Subcutaneous abdominal adipose tissue (tissue), 5 donors: ENCODE data around the gene PREX1.

ENCODE experiments used
- H3K27ac ChIP-seq: one replicate; pipeline ENCODE4 v1.7.0; 2013; ENCODE audit warnings: low read depth, mild to moderate bottlenecking, inconsistent platforms, low read length, moderate library complexity
- H3K27me3 ChIP-seq, 5 donors: one replicate each; pipeline ENCODE4 v1.7.0; 2013; ENCODE audit warnings: low read length in 5 of 5, inconsistent platforms in 1 of 5; ENCODE audit not compliant: control insufficient read depth in 5 of 5, insufficient read depth in 4 of 5
- H3K36me3 ChIP-seq, 5 donors: one replicate each; pipeline ENCODE4 v1.7.0; 2013; ENCODE audit warnings: low read length in 5 of 5; ENCODE audit not compliant: control insufficient read depth in 5 of 5, insufficient read depth in 5 of 5
- H3K4me1 ChIP-seq, 5 donors: one replicate each; pipeline ENCODE4 v1.7.0; 2013; ENCODE audit warnings: low read length in 5 of 5, mild to moderate bottlenecking in 3 of 5, moderate library complexity in 1 of 5; ENCODE audit not compliant: control insufficient read depth in 5 of 5, insufficient read depth in 5 of 5
- H3K4me3 ChIP-seq, 5 donors: one replicate each; pipeline ENCODE4 v1.7.0; 2013; ENCODE audit warnings: low read length in 5 of 5, low read depth in 1 of 5
- H3K9ac ChIP-seq, 5 donors: one replicate each; pipeline ENCODE4 v1.7.0; 2013; ENCODE audit warnings: low read length in 5 of 5, mild to moderate bottlenecking in 4 of 5, moderate library complexity in 3 of 5
- H3K9me3 ChIP-seq, 5 donors: one replicate each; pipeline ENCODE4 v1.7.0; 2013; ENCODE audit warnings: low read length in 5 of 5; ENCODE audit not compliant: control insufficient read depth in 5 of 5
- donor health status: healthy.
- donor health status: healthy.
- donor health status: healthy.
- donor health status: healthy.
- donor health status: healthy.

PREX1 gene

GRCh38 chr20:48740712-48741111 lies 87.1 kb downstream of the PREX1 start:
- no peak overlapping the region for H3K9ac ChIP-seq
- peaks cover 0 to 18% (median 7%) of the 10 kb centered on the region in 5 donors for H3K4me1 ChIP-seq
- H3K27ac ChIP-seq = no peak overlapping the region

GRCh38 chr20:48740292-48740649 lies 87.5 kb downstream of the PREX1 start:
- peaks cover 0 to 23% (median 7%) of the 10 kb centered on the region in 5 donors for H3K4me1 ChIP-seq
- H3K9me3 ChIP-seq = no peaks in the 10 kb centered on the region
- H3K36me3 ChIP-seq = peaks cover 0 to 35% (median 2%) of the 10 kb centered on the region in 5 donors
- no peak overlapping the region for H3K27ac ChIP-seq
- H3K9ac ChIP-seq = no peak overlapping the region
- H3K27me3 ChIP-seq = peaks cover 0 to 22% (median 11%) of the 10 kb centered on the region in 5 donors
- H3K4me3 ChIP-seq = no peak overlapping the region

More at GRCh38 chr20:48740712-48741111, 87.1 kb downstream of the PREX1 start:
- Histone ChIP-seq H3K27me3 (peaks cover 0 to 22% (median 9%) of the 10 kb centered on the region in 5 donors), H3K36me3 (peaks cover 0 to 35% (median 2%) of the 10 kb centered on the region in 5 donors), H3K9me3 (no peaks in the 10 kb centered on the region), H3K4me3 (no peak overlapping the region)

- no peak overlapping the region for H3K27ac ChIP-seq
- H3K27me3 ChIP-seq = peaks cover 0 to 25% (median 17%) of the 10 kb centered on the region in 5 donors
- peaks cover 0 to 37% (median 2%) of the 10 kb centered on the region in 5 donors for H3K36me3 ChIP-seq
- no peak overlapping the region for H3K4me3 ChIP-seq
- H3K9me3 ChIP-seq = no peaks in the 10 kb centered on the region
- no peak overlapping the region for H3K9ac ChIP-seq
- peaks cover 1 to 29% (median 7%) of the 10 kb centered on the region in 5 donors for H3K4me1 ChIP-seq
These were observed 88.2 kb downstream of the PREX1 start for GRCh38 chr20:48739395-48740291.

- Histone ChIP-seq H3K27ac (no peak overlapping the region), H3K4me3 (no peak overlapping the region), H3K27me3 (peaks cover 0 to 27% (median 18%) of the 10 kb centered on the region in 5 donors), H3K4me1 (peaks cover 1 to 30% (median 7%) of the 10 kb centered on the region in 5 donors), H3K9ac (no peak overlapping the region), H3K36me3 (peaks cover 0 to 29% (median under 1%) of the 10 kb centered on the region in 5 donors), H3K9me3 (no peaks in the 10 kb centered on the region)
These were observed 89.1 kb downstream of the PREX1 start for GRCh38 chr20:48738399-48739304.

DNA sequence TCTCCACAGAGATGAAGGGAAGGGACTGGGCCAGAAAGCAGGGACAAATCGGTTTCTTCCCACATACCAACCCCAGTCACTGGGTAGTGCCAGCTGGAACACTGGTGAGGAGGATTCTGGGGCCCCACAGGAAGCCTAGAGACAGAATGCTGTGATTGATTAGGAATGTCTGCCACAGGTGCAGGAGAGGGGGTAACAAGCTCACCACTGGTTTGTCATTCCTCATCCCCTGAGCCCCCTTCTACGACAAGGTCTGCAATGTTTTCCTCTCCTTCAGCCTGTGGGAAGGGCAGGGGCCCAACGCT lies 89.8 kb downstream of the PREX1 start:
- Histone ChIP-seq H3K4me1 (peaks cover 1 to 30% (median 7%) of the 10 kb centered on the region in 5 donors), H3K9ac (no peak overlapping the region), H3K27me3 (peaks cover 0 to 29% (median 21%) of the 10 kb centered on the region in 5 donors), H3K4me3 (no peak overlapping the region), H3K27ac (no peak overlapping the region), H3K36me3 (peaks cover 0 to 23% (median 0%) of the 10 kb centered on the region in 5 donors), H3K9me3 (no peaks in the 10 kb centered on the region)

DNA sequence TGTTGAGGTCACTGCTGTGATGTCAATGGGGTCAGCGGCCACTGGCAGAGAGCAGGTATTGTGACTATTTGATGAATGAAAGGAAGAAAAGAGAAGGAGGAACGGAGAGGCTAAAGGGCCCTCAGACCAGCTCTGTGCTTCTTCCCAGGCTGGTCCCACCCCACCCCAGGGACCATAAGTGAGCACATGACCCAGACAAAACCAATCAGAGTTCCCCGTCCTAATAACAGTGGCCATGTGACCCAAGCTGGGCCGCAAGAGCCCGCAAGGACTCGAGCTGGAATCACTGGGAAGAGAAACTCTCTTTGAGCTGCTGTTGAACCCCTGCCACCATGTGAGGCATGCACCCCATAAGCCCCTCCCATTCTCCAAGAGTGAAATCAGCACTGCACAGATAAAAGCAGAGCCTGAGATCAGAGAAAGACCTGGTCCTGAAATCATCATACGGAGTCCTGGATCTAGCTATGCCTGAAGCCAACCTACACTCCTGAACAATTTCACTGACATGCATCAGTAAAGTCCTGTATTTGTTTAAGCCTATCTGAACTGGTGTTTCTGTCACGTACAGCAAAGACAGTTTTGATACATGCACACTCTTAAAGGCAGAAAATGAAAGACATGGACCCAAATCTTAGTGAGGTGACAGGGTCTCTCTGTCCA lies 90.2 kb downstream of the PREX1 start:
- H3K27me3 ChIP-seq = peaks cover 0 to 32% (median 17%) of the 10 kb centered on the region in 5 donors

GRCh38 chr20:48736636-48737035 lies 91.2 kb downstream of the PREX1 start:
- Histone ChIP-seq H3K9me3 (no peaks in the 10 kb centered on the region), H3K36me3 (peaks cover 0 to 12% (median 0%) of the 10 kb centered on the region in 5 donors), H3K27me3 (peaks cover 0 to 29% (median 14%) of the 10 kb centered on the region in 5 donors), H3K27ac (no peak overlapping the region), H3K4me3 (no peak overlapping the region), H3K9ac (no peak overlapping the region), H3K4me1 (peaks cover 1 to 39% (median 7%) of the 10 kb centered on the region in 5 donors)

More for the DNA sequence above, 90.2 kb downstream of the PREX1 start:
- Histone ChIP-seq H3K4me1 (peaks cover 1 to 31% (median 7%) of the 10 kb centered on the region in 5 donors), H3K36me3 (peaks cover 0 to 19% (median 0%) of the 10 kb centered on the region in 5 donors), H3K9me3 (no peaks in the 10 kb centered on the region), H3K4me3 (no peak overlapping the region), H3K27ac (no peak overlapping the region), H3K9ac (no peak overlapping the region)

GRCh38 chr20:48736231-48736630 lies 91.6 kb downstream of the PREX1 start:
- Histone ChIP-seq H3K36me3 (peaks cover 0 to 9% (median 0%) of the 10 kb centered on the region in 5 donors), H3K27me3 (peaks cover 0 to 27% (median 14%) of the 10 kb centered on the region in 5 donors), H3K9ac (no peak overlapping the region), H3K4me1 (peaks cover 1 to 39% (median 7%) of the 10 kb centered on the region in 5 donors), H3K4me3 (no peak overlapping the region), H3K9me3 (no peaks in the 10 kb centered on the region), H3K27ac (no peak overlapping the region)

DNA sequence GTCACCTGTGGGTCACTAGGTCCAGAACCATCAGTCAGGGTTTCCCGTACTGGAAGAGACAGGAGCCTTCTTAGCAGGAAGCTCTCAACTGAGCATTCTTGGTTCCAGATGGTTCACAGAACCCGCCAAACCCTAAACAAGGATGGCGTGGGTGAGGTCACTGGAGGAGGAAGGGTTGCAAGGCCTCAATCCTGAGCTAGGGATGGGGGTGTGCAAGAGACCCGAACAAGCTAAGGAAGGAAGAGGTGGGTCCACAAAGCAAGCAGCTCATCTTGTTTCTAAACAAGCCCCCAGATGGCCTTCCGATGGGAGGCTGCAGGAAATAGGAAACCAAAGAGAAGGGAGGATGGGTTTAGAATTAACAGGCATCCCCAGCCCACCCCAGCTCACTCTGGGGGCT lies 92.7 kb downstream of the PREX1 start:
- no peak overlapping the region for H3K4me3 ChIP-seq
- peaks cover 0 to 26% (median 14%) of the 10 kb centered on the region in 5 donors for H3K27me3 ChIP-seq
- H3K27ac ChIP-seq = no peak overlapping the region
- H3K36me3 ChIP-seq = peaks cover 0 to 9% (median 0%) of the 10 kb centered on the region in 5 donors
- H3K4me1 ChIP-seq = peaks cover 1 to 39% (median 7%) of the 10 kb centered on the region in 5 donors
- no peak overlapping the region for H3K9ac ChIP-seq
- H3K9me3 ChIP-seq = no peaks in the 10 kb centered on the region
